ENCODE measurements around the gene EFNB2.

EFNB2 gene

DNA sequence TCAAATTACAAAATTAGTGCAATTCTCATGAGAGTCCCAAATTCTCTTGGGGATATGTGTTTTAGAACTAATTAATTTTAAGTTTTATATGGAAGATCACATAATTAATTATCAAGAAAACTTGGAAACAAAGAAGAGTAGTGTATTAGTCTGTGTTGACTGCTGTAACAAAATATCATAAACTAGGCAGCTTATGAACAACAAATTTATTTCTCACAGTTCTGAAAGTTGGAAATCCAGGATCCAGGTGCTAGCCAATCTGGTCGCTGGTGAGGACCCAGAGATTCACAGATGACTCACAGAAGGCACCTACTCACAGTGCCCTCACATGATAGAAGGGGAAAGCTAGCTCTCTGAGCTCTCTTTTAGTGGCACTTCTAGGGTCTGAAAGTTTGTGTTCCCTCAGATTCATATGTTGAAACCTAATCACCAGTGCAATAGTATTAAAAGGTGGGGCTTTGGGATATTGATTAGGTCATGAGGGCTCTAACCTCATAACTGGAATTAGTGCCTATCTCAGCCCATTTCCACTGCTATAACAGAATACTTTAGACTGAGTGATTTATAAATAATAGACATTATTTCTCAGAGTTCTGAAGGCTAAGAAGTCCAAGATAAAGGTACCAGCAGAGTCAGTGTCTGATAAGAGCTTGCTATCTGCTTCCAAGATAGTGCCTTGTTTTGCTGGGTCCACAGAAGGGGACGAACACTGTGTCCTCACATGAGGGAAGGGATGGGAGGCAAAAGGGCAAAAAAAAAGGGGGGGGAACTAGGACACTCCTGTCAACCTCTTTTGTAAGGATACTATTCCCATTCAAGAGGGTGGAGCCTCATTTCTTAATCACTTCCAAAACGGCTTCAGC, 34.0 kb upstream of the EFNB2 start:
- peak overlapping the region; percentile 7; the same call in 1 of the 2 replicates for H3K27ac ChIP-seq
- TF ChIP-seq, protein P1, sequence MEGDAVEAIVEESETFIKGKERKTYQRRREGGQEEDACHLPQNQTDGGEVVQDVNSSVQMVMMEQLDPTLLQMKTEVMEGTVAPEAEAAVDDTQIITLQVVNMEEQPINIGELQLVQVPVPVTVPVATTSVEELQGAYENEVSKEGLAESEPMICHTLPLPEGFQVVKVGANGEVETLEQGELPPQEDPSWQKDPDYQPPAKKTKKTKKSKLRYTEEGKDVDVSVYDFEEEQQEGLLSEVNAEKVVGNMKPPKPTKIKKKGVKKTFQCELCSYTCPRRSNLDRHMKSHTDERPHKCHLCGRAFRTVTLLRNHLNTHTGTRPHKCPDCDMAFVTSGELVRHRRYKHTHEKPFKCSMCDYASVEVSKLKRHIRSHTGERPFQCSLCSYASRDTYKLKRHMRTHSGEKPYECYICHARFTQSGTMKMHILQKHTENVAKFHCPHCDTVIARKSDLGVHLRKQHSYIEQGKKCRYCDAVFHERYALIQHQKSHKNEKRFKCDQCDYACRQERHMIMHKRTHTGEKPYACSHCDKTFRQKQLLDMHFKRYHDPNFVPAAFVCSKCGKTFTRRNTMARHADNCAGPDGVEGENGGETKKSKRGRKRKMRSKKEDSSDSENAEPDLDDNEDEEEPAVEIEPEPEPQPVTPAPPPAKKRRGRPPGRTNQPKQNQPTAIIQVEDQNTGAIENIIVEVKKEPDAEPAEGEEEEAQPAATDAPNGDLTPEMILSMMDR (conservative IDR thresholded peaks at IDR 0.05) = no peak

DNA sequence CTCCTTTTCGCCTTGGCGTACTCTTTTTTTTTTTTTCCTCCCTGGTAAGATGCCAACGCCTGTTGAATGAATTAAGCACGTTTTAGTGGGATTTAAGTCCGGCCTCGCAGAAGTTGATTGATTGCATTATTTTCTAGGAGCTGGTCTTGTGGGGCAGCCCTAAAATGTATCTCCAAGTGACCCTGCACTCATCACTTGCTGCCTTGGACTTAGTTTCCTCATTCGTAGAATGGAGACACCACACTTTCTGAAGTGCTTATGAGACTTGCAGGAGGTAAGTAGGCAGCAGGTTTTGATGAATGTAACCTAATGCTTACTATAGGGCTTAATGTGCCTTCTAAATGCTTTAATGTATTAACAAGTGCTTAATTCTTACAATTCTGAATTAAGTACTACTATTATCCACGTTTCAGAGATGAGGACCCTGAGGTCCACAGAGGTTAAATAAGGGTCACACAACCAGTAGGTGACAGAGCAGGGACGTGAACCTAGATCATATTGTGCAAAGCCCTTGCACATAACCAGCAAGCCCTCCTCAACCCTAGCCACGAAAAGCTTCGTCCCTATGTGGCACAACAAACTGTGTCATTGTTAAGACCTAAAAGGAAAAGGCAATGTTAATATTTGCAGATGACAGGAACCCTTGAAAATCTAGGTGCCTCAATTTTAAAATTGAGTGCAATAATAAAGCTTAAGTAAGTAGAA, 33.0 kb upstream of the EFNB2 start:
- H3K27ac ChIP-seq = peak overlapping the region; percentile 96
- TF ChIP-seq, protein P1 (conservative IDR thresholded peaks at IDR 0.05) = no peak

DNA sequence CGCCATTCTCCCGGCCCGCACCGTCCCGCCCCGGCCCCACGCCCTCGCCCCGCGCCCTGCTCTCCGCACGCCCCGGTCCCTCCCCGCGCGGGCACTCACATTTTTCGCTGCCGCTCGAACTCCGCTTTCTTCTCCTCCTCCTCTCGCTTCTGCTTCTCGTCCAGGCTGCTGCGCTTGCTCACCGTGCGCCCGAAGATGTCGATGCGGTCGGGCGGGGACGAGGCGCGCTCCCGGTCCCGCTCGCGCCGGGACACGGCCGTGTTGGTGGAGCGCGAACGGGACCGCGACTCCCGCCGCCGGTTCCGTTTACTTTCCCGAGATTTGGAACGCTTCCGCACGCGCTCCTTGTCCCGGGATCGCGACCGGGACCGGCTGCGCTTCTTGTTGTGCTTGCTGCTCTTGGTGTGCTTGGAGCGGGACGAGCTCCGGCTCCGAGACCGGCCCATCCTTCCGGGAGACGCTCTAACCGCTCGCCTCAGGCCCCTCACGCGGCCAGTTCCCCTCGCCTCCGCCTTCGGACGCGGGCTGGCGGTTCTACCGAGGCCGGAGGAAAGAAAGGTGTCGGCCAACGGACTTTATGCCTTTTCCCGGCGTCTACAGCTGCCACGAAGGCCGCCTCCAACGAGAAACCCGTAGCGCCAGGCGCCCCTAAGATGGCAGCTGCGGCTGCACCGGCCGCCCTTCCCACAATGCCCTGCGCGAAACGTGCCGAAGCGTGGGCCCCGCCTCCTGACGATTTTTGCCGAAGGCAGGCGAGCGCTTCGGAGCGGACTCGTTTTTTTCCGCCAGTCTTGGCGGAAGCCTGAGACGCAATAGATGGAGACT, 32.2 kb upstream of the EFNB2 start, which contains the start of gene ARGLU1:
Gene ARGLU1 (minus strand): TSS at position 664 of the 825 bp plus-strand sequence. CDS start 218 bp downstream, at position 446.
- peak within 1 kb of the TSS; percentile 96 for H3K27ac ChIP-seq

DNA sequence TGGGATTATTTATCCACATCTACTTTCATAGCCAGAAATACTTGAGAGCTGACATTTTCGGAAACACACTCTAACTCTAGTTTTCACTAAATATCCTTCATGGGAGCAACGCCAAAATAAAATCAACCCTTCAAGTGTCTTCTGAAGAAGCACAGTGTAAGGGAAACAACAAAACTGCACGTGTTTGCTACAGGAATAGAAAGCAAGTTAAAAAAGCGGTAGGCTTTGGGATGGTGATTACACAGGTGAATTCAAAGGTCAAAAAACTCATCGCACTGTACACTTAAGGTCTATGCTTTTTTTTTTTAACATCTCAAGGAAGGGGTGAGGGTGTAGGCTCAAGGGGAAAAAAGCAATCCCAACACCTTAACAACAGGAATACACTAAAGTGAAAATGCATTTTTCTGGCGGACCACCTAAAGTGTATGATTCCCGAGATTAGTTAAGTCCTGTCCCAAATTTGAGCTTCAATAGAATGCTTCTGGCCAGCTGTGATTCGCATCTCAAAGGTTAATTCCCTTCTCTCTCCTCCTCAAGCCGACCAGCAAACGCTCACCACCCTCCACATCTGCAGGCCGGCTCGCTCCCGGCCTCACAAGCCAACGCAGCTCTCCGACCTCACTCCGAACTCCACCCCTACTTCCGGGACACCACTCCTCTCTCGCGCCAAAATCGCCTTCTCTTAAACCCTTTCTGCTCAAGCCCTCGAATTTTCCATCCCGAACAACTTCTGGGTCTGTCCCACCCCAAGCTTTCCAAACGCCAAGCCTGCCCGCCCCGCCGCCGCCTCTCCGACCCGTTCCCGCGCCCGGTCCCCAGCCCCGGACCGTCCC, 31.4 kb upstream of the EFNB2 start:
- H3K27ac ChIP-seq = peak overlapping the region; percentile 96
- TF ChIP-seq, protein P1 (conservative IDR thresholded peaks at IDR 0.05) = no peak

More for the DNA sequence above, 32.2 kb upstream of the EFNB2 start, which contains the start of gene ARGLU1:
- TF ChIP-seq, protein P1 (conservative IDR thresholded peaks at IDR 0.05) = no peak

DNA sequence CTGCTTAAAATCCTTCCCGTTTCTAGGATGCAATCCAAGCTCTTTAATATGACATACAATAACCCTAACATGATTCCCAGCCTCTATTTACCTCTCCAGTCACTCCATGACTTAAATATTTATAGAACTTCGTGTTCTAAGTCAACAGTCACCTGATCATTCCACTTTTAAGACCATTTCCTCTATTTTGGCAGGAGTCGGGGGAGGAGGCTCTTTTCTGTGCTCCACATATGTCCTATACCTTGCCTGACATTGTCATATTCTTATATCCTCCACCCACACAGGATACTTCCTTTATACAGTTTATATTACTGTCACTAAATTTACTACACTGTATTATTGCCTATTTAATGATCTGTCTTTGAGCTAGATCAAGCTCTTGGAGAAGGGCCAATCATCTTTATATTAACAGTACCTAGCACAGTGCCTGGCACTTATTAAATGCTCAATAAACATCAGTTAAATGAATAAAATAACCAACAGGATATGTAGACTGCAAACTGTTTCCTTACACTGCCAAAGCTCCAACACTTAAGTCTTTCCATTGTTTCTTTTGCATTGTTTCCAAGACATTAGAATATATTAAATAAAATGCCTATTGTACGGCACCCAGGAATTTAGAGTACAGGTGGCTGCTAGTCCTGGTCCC, 29.8 kb upstream of the EFNB2 start:
- H3K27ac ChIP-seq = peak overlapping the region; percentile 96

DNA sequence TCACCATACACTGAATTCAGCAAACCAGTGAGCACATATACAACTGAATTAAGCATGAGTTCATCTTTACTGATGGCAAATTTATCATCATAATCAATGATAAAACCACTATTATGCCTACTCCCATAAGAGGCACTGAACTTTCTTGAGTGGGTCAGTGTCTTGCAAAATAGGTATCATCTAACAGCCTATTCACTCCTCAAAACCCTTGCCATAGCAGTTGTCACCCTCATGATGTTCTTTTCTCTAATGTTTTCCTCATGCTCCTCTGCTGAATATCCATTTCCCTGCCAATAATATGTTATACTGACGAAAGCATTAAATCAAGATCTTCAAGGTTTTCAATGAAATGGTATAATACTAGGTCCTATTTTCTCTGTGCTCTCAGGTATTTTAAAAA, 26.8 kb upstream of the EFNB2 start:
- H3K27ac ChIP-seq = no peak overlapping the region
- TF ChIP-seq, protein P1 (conservative IDR thresholded peaks at IDR 0.05) = no peak

More for the DNA sequence above, 29.8 kb upstream of the EFNB2 start:
- TF ChIP-seq, protein P1 (conservative IDR thresholded peaks at IDR 0.05) = no peak
